HG03060 (cell line): Measurements from ENCODE around the gene ZNF827.

ENCODE experiments used
- ATAC-seq: cut with Tn5 transposase; IDR thresholded peaks from one replicate; pipeline ENCODE4 v1.9.1; 2021; ENCODE audit warnings: low read depth, moderate number of reproducible peaks; ENCODE audit not compliant: unreplicated experiment

Gene ZNF827

DNA sequence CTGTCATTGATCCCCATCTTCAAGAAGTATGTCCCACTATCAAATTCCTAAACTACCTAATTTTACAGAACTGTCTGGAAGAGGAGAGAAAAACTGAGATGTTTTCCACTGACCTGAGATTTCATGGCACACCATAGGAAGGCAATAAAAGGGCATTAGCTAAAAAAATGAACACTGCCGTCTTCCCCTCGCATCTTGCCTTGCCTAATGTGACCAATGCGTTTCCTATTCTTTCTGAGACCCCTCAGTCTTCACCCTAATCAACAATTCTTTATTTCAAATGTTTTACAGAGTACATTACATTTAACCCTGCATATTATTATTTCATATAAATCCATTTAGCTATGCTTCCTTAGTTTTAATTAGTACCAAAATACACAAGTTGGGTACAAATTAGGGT, 43.6 kb downstream of the ZNF827 start:
- no peak for ATAC-seq

DNA sequence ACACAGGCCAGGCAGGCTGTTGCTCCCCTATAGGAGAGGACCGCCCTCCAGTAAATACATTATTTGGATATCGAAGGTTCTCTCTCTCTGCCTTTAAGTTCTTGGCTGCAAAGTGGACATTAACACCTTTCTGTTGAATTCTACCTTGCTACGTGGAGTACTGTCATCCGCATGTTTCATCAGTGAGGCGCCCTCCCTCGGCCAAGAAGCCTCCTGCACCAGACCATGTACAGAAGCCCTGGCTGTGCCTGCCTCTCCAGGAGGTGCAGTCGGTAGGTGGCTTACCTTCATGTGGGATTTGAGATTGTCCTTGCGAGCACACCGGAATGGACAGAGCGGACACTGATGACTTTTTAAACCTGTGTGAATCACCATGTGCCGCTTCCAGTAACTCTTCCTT, 46.7 kb downstream of the ZNF827 start:
- no peak for ATAC-seq

GRCh38 chr4:145890689-145891088, 47.9 kb downstream of the ZNF827 start:
- no peak for ATAC-seq

GRCh38 chr4:145888393-145888792, 50.2 kb downstream of the ZNF827 start:
- ATAC-seq: no peak

DNA sequence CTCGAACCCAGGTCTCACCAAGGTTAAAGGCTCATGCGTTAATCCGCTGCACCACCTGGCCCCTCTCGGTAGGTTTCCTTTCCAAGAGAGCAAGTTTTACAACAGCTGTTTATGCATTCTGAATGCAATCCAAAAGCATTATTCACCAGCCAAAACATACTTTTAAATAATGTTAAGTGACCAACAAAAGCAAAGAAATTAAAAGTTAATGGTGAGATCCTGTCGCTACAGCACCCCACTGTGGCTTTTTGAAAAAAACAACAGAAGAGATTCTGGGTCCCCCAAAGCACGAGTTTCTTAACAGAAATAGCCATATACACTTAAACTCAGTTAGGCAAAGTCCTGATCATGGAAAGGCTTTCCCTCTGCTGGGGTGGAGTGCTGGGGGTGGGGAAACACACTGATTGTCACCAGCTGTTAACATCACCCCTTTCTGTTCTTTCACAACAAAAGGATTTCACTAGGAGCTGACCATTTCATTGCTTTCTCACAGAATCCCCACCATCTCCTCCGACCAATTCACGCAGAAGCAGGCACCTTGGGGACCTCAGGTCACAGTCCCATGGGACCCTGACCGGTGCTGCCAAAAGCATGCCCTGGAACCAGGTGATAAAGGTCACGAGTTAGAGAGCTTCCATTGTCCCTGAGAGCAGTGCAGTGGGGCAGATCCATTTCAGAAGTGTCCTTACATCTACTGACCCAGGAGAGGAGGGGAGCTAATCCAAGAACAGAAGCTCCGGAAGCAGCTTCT, 51.2 kb downstream of the ZNF827 start:
- no peak for ATAC-seq

- ATAC-seq: no peak
These were observed 51.8 kb downstream of the ZNF827 start for GRCh38 chr4:145886871-145887240.

GRCh38 chr4:145885666-145886065, 53.0 kb downstream of the ZNF827 start:
- no peak for ATAC-seq

GRCh38 chr4:145884775-145885174, 53.8 kb downstream of the ZNF827 start:
- no peak for ATAC-seq

DNA sequence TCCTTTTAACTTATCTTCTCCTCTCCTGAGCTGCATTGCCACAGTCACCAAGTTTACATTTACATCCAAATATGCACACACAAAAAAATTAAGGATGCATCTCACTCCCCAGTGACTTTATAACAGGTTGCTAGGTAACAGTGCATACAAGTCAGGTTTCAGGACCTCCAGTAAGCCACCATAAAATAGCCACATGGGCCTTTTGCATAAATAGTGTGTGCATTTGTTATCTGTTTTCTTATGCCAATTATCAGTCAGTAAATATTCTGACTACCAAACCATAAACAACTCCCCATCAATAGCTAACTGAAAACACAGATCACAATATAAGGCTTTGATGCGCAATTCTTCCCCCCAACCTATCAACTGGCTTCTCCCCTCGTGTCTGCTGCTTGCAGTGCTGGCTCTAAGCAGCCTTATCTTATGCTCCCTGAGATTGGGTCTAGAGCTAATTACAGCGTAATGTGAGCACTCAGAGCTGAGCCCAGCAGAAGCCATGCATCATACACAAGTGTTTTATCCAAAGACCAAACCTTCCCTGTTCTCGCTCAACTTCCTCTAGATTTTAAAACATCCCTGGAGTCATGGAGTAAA, 55.4 kb downstream of the ZNF827 start:
- ATAC-seq: no peak

GRCh38 chr4:145882604-145883003, 56.0 kb downstream of the ZNF827 start:
- ATAC-seq: no peak

GRCh38 chr4:145881989-145882388, 56.6 kb downstream of the ZNF827 start:
- peak; percentile 35 for ATAC-seq

DNA sequence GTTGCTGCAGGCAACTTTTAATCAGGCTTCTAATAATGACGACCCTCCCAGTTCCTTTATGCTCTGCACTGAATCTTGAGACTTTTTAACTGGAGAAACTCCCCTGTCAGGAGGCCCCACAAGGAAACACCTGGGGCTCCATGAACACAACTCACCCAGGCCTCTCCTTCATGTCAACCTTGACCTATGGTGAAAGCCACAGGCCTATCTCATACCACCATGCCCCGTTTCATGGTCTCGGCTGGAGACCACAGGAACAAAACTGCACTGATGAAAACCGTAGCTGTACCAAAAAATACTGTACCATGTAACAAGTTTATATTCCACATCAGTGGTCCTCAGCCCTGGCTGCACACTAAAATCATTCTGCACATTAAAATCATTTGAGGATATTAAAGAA, 57.0 kb downstream of the ZNF827 start:
- peak; percentile 41 for ATAC-seq

DNA sequence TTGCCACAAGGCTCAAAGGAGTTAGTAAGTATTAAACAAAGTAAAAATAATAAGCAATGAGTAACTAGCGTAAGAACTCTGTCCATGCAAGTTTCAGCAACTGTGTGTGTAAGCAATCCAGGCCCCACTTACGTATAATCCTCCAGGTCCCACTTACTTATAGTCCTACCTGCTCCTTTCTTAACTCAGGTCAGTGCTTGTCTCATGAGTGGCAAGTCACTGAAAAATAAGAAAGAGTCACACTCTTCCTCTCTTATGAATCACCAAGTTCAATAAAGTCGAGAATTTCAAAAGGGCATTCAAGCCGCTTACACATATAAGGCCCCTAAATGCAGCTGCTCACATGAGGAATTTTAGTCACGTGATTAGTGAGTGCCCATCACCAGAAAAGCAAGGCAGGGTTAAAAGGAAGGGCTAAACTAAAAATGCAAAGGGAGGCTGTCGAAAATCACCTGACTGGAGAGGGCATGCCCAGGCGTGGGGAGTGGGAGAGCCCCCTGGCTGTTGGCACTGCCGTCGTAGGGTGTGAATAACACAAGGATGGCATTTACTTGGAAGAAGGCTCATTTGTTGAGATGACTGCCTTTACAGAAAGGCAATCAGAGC, 58.2 kb downstream of the ZNF827 start:
- no peak for ATAC-seq

DNA sequence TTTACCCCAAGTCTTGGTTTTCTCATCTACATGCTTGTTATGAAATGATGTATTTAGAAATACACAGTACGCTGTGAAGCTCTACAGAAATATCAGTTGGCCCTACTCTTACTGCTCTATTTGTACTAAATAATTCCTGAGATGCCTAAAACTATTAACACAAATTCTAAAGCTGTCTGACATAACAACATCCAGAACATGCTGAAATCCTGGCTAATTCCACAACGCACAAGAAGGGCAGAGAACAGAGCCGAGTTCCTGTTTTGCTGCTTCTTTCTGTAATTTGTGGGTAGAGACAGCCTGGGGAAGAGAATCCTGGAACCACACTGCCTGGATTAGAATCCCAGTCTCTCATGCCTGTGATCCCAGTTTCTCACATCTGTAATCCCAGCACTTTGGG, 59.0 kb downstream of the ZNF827 start:
- no peak for ATAC-seq

DNA sequence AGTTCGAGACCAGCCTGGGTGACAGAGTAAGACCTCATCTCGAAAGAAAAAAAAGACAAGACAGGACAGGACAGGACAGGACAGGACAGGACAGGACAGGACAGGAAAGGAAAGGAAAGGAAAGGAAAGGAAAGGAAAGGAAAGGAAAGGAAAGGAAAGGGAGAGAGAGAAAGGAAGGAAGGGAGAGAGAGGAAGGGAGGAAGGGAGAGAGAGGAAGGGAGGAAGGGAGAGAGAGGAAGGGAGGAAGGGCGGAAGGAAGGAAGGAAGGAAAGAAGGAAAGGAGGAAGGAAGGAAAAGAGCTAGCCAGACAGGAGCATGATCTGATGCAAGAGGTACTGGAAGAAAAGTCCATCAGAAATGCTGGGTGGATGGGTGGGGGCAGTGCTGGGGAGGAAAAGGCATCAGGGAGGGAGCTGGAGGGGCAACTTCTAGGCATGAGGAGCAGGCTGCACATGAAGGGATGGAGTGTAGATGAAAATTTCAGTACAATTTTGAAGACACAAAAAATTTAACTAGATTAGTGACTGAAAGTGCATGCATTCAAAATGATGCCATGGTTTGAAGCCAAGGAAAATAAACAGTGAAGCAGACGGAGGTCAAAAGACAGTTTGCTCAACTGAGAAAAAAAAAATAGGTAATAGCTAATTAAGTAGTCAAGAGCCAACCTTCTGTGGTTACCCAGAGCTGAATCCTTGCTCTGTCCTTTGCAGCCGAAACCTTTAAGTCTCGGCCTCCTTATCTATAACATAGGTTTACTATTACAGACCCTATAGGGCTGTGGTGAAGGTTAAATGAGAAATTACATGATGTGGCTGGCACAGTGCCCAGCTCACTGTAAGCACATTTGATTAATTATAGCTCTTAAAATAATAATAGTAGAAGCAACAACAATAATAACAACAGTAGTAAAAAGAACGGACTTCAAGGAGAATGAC, 59.9 kb downstream of the ZNF827 start:
- ATAC-seq: no peak

GRCh38 chr4:145876531-145877180, 62.0 kb downstream of the ZNF827 start:
- ATAC-seq: no peak

DNA sequence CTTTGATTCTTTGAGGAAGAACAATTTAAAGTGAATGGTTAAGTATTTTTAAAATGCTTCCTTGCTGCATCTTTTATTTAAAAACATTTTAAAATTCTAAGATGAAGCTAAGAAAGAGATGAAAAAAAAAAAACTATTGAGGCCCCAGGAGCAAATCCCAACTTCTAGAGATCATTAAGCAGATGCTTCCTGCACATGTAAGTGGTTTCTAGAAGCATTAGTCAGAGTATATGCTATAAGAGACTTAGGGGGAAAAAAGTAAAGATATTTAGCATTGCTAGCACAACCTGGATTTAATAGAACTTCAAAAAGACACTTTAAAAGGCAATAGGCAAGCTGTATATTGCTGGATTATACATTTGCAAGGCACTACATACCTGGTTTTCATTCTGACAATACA, 64.7 kb downstream of the ZNF827 start:
- no peak for ATAC-seq

DNA sequence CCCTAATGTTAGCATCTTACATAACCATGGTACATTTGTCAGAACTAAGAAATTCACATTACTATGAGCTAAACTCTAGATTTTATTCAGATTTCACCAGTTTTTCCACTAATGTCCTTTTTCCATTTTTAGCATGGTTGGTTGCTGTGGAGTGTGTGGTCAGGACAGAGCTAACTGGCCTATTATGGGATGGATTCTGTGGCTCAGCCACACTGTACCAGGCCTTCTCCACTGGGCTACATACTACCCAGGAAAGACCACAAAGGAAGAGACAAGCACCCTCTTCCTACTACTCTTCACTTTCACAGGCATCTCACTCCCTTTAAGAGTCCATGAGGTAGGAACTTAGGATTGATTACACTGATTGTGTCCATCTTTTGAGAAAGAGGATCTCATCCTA, 67.4 kb downstream of the ZNF827 start:
- no peak for ATAC-seq

- ATAC-seq: no peak
These were observed 68.2 kb downstream of the ZNF827 start for GRCh38 chr4:145870155-145871020.
